ENCODE measurements around the gene EFNA2. TPM values are rescaled to one million over a fixed set of nuclear protein-coding genes. Genes with fewer than 3 reads are reported as not detected.

EFNA2 gene
- total RNA-seq, 1 donor from 2014 or later: 28.0 TPM

DNA sequence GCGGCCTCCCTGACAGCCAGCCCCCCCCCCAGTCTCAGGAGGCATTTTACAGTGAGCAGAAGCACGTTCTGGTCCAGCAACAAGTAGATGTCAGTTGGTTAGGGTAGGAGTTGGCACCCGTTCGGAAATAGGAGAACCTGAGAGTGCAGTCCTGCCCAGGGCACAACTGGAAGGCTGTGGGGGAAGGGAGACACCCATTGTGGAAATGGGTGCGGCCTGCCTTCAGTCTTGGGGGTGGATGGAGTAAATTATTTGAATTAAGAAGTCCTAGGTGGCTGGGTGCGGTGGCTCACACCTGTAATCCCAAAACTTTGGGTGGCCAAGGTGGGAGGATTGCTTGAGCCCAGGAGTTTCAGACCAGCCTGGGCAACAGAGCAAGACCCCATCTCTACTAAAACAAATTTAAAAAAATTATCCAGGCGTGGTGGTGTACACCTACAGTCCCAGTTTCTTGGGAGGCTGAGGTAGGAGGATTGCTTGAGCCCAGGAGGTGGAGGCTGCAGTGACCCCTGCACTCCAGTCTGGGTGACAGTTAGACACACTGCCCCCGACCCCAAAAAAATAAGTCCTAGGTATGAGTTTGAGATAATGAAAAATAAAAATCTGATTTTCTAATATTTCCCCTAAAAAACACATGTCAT, 15.3 kb upstream of the EFNA2 start:
- Mint-ChIP-seq H3K27ac (ENCODE audit: unreplicated experiment) (peak overlapping the region; percentile 98), H3K9me3 (no peaks in the 10 kb centered on the region), H3K4me1 (peaks cover 67% of the 10 kb centered on the region), H3K36me3 (ENCODE audit: low read depth) (peaks cover 23% of the 10 kb centered on the region), H3K4me3 (peak overlapping the region; percentile 91), H3K27me3 (ENCODE audit: low read depth) (peaks cover 27% of the 10 kb centered on the region)
- TF ChIP-seq, protein P1, sequence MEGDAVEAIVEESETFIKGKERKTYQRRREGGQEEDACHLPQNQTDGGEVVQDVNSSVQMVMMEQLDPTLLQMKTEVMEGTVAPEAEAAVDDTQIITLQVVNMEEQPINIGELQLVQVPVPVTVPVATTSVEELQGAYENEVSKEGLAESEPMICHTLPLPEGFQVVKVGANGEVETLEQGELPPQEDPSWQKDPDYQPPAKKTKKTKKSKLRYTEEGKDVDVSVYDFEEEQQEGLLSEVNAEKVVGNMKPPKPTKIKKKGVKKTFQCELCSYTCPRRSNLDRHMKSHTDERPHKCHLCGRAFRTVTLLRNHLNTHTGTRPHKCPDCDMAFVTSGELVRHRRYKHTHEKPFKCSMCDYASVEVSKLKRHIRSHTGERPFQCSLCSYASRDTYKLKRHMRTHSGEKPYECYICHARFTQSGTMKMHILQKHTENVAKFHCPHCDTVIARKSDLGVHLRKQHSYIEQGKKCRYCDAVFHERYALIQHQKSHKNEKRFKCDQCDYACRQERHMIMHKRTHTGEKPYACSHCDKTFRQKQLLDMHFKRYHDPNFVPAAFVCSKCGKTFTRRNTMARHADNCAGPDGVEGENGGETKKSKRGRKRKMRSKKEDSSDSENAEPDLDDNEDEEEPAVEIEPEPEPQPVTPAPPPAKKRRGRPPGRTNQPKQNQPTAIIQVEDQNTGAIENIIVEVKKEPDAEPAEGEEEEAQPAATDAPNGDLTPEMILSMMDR (conservative IDR thresholded peaks at IDR 0.05): no peak
- no peak for DNase-seq (ENCODE audit: low read depth, low spot score)

DNA sequence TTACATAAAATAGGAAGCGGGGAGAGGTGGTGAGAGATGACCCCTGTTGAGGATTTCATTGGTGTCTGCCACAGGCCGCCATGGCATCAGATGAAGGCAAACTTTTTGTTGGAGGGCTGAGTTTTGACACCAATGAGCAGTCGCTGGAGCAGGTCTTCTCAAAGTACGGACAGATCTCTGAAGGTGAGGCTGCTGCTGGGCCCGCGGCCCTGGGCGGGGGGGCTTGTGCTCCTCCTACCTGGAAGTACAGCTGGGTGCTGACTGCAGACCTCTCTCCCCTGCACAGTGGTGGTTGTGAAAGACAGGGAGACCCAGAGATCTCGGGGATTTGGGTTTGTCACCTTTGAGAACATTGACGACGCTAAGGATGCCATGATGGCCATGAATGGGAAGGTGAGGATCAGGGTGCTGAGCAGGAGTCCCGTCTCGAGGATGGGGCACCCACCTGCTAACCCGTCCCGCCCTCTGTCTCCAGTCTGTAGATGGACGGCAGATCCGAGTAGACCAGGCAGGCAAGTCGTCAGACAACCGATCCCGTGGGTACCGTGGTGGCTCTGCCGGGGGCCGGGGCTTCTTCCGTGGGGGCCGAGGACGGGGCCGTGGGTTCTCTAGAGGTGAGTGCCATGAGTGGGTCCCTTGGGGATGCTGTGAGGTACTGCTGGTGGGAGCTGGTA, 14.7 kb upstream of the EFNA2 start:
- no peaks in the 10 kb centered on the region for H3K9me3 Mint-ChIP-seq
- peaks cover 62% of the 10 kb centered on the region for H3K4me1 Mint-ChIP-seq
- peaks cover 23% of the 10 kb centered on the region for H3K36me3 Mint-ChIP-seq (ENCODE audit: low read depth)
- H3K27me3 Mint-ChIP-seq (ENCODE audit: low read depth): peaks cover 28% of the 10 kb centered on the region
- peak overlapping the region; percentile 43 for H3K27ac Mint-ChIP-seq (ENCODE audit: unreplicated experiment)
- TF ChIP-seq, protein P1 (conservative IDR thresholded peaks at IDR 0.05): no peak
- peak overlapping the region; percentile 91 for H3K4me3 Mint-ChIP-seq
- no peak for DNase-seq (ENCODE audit: low read depth, low spot score)

DNA sequence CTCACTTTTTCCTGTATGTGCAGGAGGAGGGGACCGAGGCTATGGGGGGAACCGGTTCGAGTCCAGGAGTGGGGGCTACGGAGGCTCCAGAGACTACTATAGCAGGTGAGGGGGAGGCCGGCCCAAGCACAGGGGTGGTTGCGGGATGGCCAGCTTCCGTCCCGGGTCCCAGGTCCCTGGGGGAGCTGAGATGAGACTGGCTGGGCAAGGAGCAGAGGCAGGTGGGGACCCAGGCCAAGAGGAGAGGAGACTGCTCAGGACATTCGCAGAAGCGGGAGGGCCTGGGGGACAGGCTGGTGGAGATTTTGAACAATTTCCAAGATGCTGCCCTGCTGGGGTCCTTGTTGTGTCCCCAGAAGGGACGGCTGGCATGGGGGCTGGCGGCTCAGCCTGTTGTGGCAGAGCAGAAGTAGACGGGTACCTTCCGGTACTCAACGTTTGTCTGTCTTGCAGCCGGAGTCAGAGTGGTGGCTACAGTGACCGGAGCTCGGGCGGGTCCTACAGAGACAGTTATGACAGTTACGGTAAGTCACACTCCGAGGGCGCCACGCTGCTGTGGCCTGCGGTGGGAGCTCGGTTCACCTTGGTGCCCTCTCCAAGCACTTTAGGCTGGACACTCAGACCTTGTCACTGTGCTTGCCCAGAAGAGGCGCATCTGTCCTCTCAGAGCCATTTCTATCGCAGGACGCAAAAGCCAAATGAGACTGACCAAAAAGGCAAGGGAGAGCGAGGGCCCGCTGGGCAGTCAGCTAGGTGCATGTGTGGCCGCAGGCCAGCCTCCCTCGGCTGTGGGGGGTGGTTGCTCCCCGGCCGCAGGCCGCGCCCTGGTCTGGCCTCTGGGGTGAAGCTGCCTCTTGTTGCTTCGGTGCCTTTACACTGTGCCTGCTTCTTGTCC, 13.9 kb upstream of the EFNA2 start:
- H3K36me3 Mint-ChIP-seq (ENCODE audit: low read depth): peaks cover 23% of the 10 kb centered on the region
- H3K27ac Mint-ChIP-seq (ENCODE audit: unreplicated experiment): no peak overlapping the region
- H3K4me1 Mint-ChIP-seq: peaks cover 65% of the 10 kb centered on the region
- TF ChIP-seq, protein P1 (conservative IDR thresholded peaks at IDR 0.05): no peak
- H3K4me3 Mint-ChIP-seq: peak overlapping the region; percentile 91
- H3K9me3 Mint-ChIP-seq: no peaks in the 10 kb centered on the region
- DNase-seq (ENCODE audit: low read depth, low spot score): no peak
- H3K27me3 Mint-ChIP-seq (ENCODE audit: low read depth): peaks cover 28% of the 10 kb centered on the region

DNA sequence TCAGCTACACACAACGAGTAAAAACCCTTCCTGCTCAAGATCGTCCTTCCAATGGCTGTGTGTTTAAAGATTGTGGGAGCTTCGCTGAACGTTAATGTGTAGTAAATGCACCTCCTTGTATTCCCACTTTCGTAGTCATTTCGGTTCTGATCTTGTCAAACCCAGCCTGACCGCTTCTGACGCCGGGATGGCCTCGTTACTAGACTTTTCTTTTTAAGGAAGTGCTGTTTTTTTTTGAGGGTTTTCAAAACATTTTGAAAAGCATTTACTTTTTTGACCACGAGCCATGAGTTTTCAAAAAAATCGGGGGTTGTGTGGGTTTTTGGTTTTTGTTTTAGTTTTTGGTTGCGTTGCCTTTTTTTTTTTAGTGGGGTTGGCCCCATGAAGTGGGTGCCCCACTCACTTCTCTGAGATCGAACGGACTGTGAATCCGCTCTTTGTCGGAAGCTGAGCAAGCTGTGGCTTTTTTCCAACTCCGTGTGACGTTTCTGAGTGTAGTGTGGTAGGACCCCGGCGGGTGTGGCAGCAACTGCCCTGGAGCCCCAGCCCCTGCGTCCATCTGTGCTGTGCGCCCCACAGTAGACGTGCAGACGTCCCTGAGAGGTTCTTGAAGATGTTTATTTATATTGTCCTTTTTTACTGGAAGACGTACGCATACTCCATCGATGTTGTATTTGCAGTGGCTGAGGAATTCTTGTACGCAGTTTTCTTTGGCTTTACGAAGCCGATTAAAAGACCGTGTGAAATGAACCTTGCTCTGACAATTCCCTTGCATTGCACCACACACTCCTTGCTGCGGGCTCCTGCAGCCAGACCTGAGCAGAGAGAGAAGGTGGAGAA, 13.0 kb upstream of the EFNA2 start:
- Mint-ChIP-seq H3K36me3 (ENCODE audit: low read depth) (peaks cover 23% of the 10 kb centered on the region), H3K4me3 (peak overlapping the region; percentile 84), H3K27me3 (ENCODE audit: low read depth) (peaks cover 22% of the 10 kb centered on the region), H3K4me1 (peaks cover 61% of the 10 kb centered on the region), H3K9me3 (no peaks in the 10 kb centered on the region), H3K27ac (ENCODE audit: unreplicated experiment) (no peak overlapping the region)
- DNase-seq (ENCODE audit: low read depth, low spot score): no peak
- TF ChIP-seq, protein P1 (conservative IDR thresholded peaks at IDR 0.05): no peak

Measured in neural crest cell (in vitro differentiated cells).